Measurements from ENCODE around the gene KLF11. TPM values are rescaled to one million over a fixed set of nuclear protein-coding genes. Genes with fewer than 3 reads are reported as not detected.

The KLF11 gene
- total RNA-seq, 3 donors from 2014 or later (not counting 1 experiment from before 2014, with no cell fraction given) = 47.3 to 85.8 (median 49.3) TPM

DNA sequence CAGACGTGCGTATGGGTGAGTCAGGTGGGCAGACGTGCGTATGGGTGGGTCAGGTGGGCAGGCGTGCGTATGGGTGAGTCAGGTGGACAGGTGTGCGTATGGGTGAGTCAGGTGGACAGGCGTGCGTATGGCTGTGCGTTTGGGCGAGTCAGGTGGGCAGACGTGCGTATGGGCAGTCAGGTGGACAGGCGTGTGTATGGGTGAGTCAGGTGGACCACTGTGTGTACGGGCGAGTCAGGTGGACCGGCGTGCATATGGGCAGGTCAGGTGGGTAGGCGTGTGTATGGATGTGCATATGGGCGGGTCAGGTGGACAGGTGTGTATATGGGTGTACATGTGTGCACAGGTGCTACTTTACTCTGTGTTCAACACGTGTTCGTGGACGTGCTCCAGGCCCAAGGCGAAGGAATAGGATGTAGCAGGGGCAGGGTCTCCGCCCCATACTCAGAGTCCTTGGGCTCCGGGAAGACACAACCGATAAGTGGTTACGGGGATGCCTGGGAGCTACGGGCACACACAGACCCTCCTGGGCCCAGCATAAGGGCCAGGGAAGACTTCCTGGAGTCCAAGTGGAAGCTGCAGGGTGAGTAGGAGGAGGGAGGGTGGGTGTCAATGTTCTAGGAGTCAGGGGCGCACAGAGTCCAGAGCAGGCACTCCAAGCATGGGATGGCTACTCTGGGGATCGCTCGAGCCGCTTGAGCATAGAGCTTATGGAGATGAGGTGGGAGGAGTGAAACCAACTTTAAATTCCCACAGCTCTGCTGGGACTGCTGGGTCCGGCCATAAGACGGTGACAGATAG, 27.1 kb upstream of the KLF11 start:
- no peaks in the 10 kb centered on the region for H3K27me3 ChIP-seq (ENCODE audit: control insufficient read depth, insufficient read depth, low read length)
- no peaks in the 10 kb centered on the region for H3K9me3 Mint-ChIP-seq
- H3K27me3 Mint-ChIP-seq (ENCODE audit: low read depth in 2 of 2) = no peaks in the 10 kb centered on the region
- intact Hi-C loops (cut with micrococcal nuclease) = no loop called here
- peaks cover 0 to 5% of the 10 kb centered on the region in 2 donors for H3K4me1 Mint-ChIP-seq
- no peaks in the 10 kb centered on the region for H3K36me3 ChIP-seq (ENCODE audit: control insufficient read depth, insufficient read depth, low read length)
- WGBS (ENCODE audit: insufficient coverage) = 97% methylated on average over 35 of the region's 35 CpGs
- DNase-seq = no peak
- TF ChIP-seq CTCF (IDR thresholded peaks at IDR 0.05) = no peak
- no peak overlapping the region for H3K4me3 Mint-ChIP-seq
- H3K9me3 ChIP-seq (ENCODE audit: control insufficient read depth, insufficient read depth, low read length) = no peaks in the 10 kb centered on the region
- H3K36me3 Mint-ChIP-seq = no peaks in the 10 kb centered on the region
- no peak overlapping the region for H3K27ac ChIP-seq (ENCODE audit: low read length)
- H3K4me1 ChIP-seq (ENCODE audit: control insufficient read depth, insufficient read depth, low read length) = no peaks in the 10 kb centered on the region
- no peak overlapping the region for H3K4me3 ChIP-seq (ENCODE audit: low read length)
- H3K27ac Mint-ChIP-seq = no peak overlapping the region
- ATAC-seq = no peak

- H3K4me1 Mint-ChIP-seq = peaks cover 0 to 5% of the 10 kb centered on the region in 2 donors
- 93% methylated on average over 8 of the region's 8 CpGs for WGBS (ENCODE audit: insufficient coverage)
- no peak for ATAC-seq
These were observed 26.5 kb upstream of the KLF11 start for GRCh38 chr2:10016802-10017258.

DNA sequence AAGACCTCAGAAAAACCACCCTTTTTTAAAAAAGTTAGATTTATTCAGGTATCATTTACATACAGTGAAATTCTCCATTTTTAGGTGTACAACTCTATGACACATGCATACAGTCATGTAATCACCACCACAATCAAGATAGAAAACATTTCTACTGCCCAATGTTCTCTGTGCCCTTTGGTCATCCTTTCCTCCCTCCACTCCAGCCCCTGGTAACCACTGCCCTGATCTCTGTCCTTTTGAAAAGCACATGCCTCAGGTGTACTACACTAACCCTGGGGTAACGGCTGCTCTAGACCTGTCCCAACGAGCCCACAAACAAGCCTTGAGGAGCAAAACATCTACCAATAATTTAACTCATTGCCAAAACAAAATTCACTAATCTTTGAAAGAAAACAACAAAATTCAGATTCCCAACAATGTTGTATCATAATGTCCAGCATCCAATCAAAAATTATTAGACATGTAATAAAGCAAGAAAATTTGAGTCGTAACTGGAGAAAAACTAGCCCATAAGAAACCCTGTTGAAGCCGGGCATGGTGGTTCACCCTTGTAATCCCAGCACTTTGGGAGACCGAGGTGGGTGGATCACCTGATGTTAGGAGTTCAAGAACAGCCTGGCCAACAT, 25.9 kb upstream of the KLF11 start:
- H3K27ac Mint-ChIP-seq = no peak overlapping the region
- H3K9me3 Mint-ChIP-seq = no peaks in the 10 kb centered on the region

More at GRCh38 chr2:10016802-10017258, 26.5 kb upstream of the KLF11 start:
- TF ChIP-seq CTCF (IDR thresholded peaks at IDR 0.05) = no peak
- no peaks in the 10 kb centered on the region for H3K27me3 ChIP-seq (ENCODE audit: control insufficient read depth, insufficient read depth, low read length)
- H3K27ac ChIP-seq (ENCODE audit: low read length) = no peak overlapping the region
- Mint-ChIP-seq H3K36me3 (no peaks in the 10 kb centered on the region), H3K27ac (no peak overlapping the region), H3K4me3 (no peak overlapping the region), H3K27me3 (ENCODE audit: low read depth in 2 of 2) (no peaks in the 10 kb centered on the region), H3K9me3 (no peaks in the 10 kb centered on the region)
- H3K36me3 ChIP-seq (ENCODE audit: control insufficient read depth, insufficient read depth, low read length) = no peaks in the 10 kb centered on the region
- no peaks in the 10 kb centered on the region for H3K4me1 ChIP-seq (ENCODE audit: control insufficient read depth, insufficient read depth, low read length)
- intact Hi-C loops (cut with micrococcal nuclease) = no loop called here
- H3K4me3 ChIP-seq (ENCODE audit: low read length) = no peak overlapping the region
- no peak for DNase-seq
- no peaks in the 10 kb centered on the region for H3K9me3 ChIP-seq (ENCODE audit: control insufficient read depth, insufficient read depth, low read length)

More for the DNA sequence above, 25.9 kb upstream of the KLF11 start:
- H3K27ac ChIP-seq (ENCODE audit: low read length) = no peak overlapping the region
- no peak overlapping the region for H3K4me3 ChIP-seq (ENCODE audit: low read length)
- no peaks in the 10 kb centered on the region for H3K4me1 ChIP-seq (ENCODE audit: control insufficient read depth, insufficient read depth, low read length)
- no peak for ATAC-seq
- no peaks in the 10 kb centered on the region for H3K36me3 Mint-ChIP-seq
- no peaks in the 10 kb centered on the region for H3K27me3 Mint-ChIP-seq (ENCODE audit: low read depth in 2 of 2)
- intact Hi-C loops (cut with micrococcal nuclease) = no loop called here
- no peaks in the 10 kb centered on the region for H3K36me3 ChIP-seq (ENCODE audit: control insufficient read depth, insufficient read depth, low read length)
- H3K4me3 Mint-ChIP-seq = no peak overlapping the region
- WGBS (ENCODE audit: insufficient coverage) = 92% methylated on average over 5 of the region's 5 CpGs
- no peak for DNase-seq
- no peak for TF ChIP-seq CTCF (IDR thresholded peaks at IDR 0.05)
- H3K4me1 Mint-ChIP-seq = peaks cover 0 to 5% of the 10 kb centered on the region in 2 donors
- H3K27me3 ChIP-seq (ENCODE audit: control insufficient read depth, insufficient read depth, low read length) = no peaks in the 10 kb centered on the region
- H3K9me3 ChIP-seq (ENCODE audit: control insufficient read depth, insufficient read depth, low read length) = no peaks in the 10 kb centered on the region
